ENCODE measurements around the gene MAL.

Gene MAL

DNA sequence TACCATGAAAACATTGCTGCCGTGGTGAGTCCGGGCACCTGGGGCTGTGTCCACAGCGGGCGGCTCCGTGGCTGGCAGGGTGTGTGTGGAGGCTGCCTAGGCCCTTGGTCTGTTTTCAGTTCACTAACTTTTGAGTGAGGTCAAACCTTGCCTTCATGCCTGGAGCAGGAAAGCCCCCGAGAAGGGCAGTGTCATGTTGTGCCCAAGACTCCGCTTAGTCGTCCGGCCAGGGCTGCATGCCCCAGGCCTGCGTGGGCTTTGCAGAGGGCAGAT lies 24.1 kb downstream of the MAL start:
- DNase-seq (ENCODE audit: low read depth), result no peak

DNA sequence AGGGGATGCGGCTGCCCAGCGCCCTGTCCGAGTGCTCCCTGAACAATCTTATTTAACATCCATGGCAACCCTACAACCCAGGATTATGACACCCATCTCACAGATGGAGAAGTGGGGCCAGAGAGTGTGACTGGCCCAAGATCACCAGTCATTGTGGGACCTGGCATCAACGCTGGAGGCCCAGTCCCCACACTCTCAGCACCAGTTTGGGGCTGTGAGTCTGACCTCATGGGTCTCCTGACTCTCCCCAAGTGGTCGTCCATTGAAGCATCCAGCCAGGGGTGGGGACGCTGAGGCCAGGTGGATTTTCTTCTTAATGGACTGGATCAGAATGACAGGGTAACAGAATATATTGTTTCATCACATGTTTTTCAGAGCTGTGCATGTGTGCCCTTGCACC lies 24.5 kb downstream of the MAL start:
- DNase-seq (ENCODE audit: low read depth), result no peak

- no peak for DNase-seq (ENCODE audit: low read depth)
These were observed 25.1 kb downstream of the MAL start for GRCh38 chr2:95050385-95051300.

DNA sequence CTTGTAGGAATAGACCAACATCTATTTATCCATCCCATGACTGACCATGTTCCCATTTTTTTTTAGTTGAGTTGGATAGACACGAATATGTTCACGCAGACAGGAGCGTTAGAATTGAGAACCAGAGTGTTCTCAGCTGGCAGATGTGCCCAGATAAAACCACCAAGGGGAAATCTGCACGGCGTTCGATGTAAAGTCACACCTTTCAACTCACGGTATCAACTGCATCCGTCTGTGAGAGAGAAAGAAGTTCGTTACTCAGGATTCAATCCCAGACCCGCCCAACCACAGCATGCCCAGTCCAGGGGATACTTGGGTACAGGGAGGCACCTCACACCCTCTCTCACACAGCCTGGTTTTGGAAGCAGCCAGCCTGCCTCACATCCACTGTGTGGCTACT lies 26.1 kb downstream of the MAL start:
- no peak for DNase-seq (ENCODE audit: low read depth)

- no peak for DNase-seq (ENCODE audit: low read depth)
These were observed 26.8 kb downstream of the MAL start for GRCh38 chr2:95052307-95052706.

DNA sequence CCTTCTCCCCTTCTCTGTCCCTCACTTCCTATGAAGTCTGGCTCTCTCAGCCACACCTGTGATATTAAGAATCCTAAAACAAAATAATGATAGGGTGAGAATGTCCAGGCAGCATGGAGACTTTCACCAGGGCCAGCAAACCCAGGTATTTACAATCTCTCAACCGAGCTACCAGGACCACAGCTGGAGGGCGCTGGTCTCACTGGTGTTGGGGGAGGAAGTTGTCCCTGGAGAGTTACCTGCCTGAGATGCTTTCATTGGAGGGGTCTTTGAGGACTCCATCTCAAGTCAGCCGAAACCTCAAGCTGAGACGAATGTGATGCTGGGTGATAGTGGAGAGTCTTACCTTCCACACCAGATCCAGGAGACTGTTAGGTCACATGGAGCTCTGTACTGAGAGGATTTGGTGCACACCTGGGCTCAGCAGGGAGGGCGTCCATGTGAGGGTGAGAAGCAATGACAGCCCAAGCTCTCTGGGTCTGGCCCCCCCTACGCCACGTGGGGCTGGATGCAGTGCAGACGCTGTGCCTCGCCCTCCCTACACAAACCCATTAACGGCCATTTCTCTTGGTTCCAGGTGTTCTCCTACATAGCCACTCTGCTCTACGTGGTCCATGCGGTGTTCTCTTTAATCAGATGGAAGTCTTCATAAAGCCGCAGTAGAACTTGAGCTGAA lies 27.4 kb downstream of the MAL start:
- DNase-seq (ENCODE audit: low read depth), result no peak

GRCh38 chr2:95053543-95053942 lies 28.0 kb downstream of the MAL start:
- DNase-seq (ENCODE audit: low read depth), result no peak

DNA sequence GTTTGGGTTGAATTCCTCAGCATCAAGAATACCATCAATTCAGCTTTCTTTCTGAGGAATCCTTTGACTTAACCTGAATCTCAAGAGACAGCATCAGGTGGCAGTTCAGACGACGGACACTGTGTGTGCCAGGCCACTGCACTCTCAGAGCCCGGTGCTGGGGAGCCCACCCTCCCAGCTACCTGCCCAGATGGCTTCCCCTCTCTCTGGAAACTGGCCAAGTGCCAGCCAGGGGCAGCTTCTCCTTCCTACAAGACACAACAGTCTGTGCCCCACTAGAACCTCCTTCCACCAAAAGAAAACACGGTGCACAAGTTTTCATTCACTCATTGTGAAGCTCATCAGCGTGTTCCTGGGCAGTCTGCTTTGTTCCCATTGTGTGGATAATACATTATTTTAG lies 28.5 kb downstream of the MAL start:
- no peak for DNase-seq (ENCODE audit: low read depth)

GRCh38 chr2:95055262-95055661 lies 29.8 kb downstream of the MAL start:
- DNase-seq (ENCODE audit: low read depth), result no peak

DNA sequence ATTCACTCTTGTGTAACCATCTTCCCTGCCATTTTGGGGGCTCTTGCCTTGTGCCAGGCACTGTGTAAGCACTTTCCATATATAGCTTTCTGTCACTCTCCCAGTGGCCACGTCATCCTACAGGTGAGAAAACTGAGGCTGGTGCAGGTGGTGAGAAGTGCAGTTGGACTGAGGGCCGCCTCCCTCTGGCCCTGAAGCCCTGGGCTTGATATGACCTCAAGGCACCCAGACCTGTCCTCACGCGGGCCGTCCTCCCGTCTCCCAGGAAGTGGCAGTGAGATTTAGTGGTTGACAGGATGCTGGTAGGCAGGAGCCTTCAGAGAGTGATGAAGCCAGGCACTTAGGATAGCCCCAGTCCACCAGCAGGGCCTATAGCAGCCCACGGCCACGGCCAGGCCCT lies 30.5 kb downstream of the MAL start:
- DNase-seq (ENCODE audit: low read depth), result no peak

DNA sequence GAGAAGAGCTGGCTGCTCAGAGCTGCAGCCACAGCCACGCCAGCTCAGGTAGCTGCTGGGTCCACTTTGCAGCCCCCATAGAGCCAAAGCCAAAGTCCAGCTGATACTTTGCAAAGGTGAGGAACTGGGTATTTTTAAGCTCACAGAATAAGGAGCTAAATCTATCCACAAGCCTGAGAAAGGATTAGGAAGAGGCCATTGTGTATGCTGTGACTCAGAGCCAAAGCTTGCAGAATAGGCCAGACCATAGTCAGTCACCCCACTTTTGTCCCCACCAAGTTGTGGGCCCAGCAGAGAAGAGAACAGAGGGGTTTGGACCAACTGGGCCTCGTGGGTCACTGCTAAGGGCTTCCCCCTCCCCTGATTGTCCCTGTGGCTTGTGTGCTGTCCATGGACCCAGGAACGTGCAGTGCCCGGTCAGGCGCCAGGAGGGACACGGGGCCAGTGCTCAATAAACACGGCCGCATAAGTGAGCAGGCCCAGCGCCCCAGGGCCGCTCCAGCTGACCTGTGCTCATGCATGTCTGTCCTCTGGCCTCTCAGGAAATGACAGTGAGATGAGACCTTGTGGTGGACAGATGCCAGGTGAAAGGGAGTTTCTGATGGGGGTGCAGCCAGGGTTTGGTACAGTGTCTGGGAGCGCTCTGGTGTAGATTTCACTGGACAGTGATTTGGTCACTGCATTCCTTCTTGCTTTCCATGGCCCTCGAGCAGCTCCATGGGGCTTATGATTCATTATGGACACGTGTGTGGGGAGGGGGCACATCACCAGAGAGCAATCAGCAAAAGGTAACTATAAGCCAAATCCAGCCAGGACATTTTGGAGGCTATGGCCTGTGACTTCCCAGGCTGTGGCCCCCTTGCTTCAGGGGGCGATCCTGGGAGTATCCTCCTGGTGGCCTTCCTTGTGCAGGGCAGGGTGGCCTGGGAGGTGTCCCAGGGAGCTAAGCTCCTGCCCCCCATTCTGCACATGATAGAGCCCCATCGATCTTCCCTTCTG lies 31.3 kb downstream of the MAL start:
- DNase-seq (ENCODE audit: low read depth), result no peak

DNA sequence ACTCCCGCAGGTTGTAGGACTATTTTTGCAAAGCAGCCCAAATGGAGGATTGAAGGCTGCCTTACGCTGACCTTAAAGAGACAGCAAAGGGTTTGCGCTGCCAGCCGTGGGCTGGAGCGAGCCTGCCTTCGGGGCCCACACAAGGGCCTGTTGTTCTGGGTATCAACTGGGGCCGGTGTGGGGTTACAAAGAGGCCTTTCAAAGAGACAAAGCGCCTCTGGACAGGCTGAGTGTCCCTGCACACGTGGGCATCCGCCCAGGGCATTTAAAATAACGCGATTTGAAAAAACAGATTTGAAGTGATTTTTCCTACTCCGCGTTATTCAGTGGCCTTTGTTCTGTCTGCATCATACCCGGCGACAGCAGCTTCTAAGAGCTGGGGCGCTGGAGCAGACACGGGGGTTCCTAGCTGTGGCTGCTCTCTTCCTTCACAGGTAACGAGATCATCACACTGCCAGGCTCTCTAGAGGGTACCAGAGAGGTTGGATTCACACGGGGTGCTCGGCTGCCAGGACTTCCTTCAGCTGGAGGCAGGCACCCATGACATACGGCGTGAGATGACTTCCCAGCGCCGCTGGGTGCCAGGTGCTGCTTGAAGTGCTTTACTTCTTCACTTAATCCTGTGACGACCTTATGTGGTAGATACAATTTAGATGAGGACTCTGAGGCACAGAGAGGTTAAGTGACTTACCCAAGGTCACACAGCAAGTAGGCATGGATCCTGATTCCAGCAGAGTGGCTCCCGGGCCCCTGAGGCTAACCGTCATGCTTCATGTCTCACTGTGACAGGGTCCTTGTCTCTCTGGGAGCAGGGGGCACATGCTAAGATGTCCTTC lies 32.2 kb downstream of the MAL start:
- no peak for DNase-seq (ENCODE audit: low read depth)

DNA sequence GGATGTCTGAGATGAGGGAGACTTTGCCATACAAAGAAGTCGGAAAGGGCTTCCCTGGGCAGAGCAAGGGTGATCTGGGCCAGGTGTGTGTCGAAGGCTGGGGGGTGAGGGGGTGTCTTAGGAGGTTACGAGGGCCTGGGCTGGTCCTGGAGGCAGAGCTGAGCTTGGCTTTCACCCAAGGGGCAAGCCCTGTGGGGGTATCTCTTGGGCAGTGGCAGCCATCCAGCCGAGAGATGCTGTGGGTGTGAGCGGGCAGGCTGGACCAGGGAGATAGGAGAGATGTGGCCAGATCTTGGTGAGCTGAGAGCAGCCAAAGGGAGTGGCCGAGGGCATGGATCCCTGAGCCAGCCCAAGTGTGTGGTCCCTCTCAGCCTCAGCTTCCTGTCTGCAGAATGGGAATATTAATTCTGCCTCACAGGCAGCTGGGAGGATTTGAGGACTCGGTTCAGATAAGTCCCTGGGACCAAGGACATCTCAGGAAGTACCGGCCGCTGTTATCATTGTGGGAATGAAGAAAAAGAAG lies 33.0 kb downstream of the MAL start:
- DNase-seq (ENCODE audit: low read depth), result no peak

DNA sequence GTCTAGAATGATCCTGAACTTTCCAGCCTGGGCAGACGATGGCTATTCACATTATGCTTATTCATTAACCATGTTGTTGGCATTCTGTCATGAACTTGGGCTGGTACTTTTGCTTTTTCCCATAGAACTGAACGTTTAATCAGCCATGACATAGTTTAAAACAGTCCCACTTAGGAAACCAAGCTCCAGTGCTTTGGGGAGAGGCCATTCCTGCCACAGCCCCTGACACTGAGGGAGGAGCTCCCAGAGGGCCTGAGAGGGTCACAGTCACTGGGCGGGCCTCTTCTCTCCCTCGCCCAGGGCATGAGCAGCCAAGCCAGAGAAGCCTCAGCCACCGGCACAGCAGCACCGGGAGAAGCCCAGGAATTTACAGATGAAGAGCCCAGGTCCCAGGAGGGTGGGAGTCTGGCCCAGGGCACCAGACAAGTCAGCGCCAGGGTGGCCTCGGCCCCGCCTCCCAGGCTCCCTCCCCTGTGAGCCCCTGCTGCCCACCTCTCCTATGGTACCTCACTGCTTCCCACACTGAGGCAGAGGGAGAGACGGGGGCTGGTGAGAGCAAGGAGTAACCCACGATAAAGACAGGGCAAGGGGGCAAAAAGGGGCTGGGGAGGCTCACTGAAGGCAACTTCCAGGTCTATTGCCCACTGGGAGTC lies 33.6 kb downstream of the MAL start:
- no peak for DNase-seq (ENCODE audit: low read depth)

DNA sequence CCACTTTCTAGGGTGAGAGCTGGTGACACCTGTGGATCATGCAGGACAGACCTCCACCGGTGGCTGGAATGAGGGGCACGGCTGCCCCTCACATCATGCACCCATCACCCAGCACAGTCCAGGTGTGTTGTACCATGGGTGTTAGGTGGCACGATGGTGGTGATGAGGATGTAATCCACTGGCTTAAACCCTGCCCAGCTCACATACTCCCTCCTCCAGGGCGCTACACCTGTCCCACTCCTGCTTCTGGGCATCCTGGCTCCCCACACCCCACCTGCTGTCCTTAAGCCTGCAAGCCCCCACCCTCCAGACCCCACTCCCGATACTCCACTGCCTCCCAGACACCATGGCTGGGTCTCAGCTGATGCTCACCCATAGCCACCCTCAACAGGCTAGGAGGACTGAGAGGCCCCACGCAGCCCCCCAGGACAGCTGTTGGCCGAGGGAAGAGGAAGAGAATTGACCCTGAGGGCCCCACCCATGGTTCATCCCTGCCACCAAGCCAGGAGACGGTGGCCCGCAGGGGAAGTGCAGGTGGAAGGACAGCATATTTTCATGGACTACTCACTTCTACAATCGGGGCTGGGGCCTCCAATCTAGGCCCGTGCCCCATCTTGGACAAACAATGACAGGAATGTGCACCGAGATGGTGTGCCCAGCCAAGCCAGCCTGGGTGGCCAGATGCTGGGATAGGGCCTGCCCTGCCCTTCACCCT lies 34.3 kb downstream of the MAL start:
- DNase-seq (ENCODE audit: low read depth), result no peak

DNA sequence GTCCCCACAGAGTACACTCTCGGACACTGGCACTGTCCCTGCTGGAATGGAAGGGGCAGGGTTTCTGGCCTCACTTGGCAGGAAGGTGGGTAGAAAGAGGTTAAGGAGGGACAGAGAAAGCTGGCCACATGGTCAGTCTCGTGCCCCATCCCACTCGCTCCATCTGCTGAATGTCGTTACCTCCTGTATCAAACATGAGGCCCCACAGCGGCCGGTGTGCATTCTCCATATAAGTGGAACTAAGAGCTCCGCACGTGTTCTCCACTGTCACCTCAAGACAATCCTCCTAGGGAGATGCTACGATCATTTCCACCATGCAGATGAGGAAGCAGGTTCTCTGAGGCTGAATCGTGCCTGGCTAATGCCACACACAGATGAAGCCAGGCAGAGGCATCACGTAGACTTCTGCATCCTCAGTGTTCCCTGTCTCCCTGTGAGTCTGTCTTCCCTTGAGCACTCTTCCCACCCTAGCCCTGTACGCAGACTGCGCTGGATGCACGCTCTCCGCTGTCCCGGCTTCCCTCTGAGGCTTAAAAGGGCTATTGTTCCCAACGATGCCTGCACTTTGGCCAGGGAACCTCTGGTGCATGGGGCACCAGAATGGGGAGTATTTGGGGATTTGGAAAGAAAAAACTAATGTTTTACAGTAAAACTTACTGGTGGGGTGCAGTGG lies 35.1 kb downstream of the MAL start:
- no peak for DNase-seq (ENCODE audit: low read depth)

DNA sequence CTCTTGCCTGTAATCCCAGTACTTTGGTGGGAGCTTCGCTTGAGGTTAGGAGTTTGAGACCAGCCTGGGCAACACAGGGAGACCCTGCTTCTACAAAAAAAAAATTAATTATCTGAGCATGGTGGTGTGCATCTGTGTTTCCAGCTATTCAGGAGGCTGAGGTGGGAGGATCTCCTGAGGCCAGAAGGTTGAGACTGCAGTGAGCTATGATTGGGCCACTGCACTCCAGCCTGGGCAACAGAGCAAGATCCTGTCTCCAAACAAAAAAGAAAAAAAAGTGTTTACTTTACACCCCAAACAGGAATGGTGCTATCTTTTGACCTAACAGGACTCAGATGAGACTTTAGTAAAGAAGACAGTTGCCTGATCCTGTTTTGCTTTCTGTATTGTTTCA lies 35.6 kb downstream of the MAL start:
- no peak for DNase-seq (ENCODE audit: low read depth)

- no peak for DNase-seq (ENCODE audit: low read depth)
These were observed 36.2 kb downstream of the MAL start for GRCh38 chr2:95061601-95062183.
